Renal cortical epithelial cell (primary cell): ENCODE results near the gene DR1. TPM values are rescaled to one million over a fixed set of nuclear protein-coding genes. Genes with fewer than 3 reads are reported as not detected.
"Not testable (repeated sequence)": the region's sequence is repeated elsewhere in the genome, so short reads cannot be mapped to it uniquely, and the experiment has no call there.

Experiments used
- DNase-seq: peaks from one replicate; pipeline ENCODE4 v3.0.0-alpha.2; 2011; ENCODE audit warnings: low read depth
- total RNA-seq: library from RNA; depleted of rRNA; stranded (reverse); fragments of >200 nt; gene quantifications from 2 replicates; pipeline ENCODE4 v1.2.3, GENCODE V29; 2014

The DR1 gene
- total RNA-seq, 1 donor from 2014 or later = 46.6 TPM

- not testable (repeated sequence) for DNase-seq
Measured at GRCh38 chr1:93386268-93386667, 40.6 kb downstream of the DR1 start.

- DNase-seq = no peak
Measured at GRCh38 chr1:93394514-93394913, 48.8 kb downstream of the DR1 start.

- no peak for DNase-seq
Measured at GRCh38 chr1:93395195-93395594, 49.5 kb downstream of the DR1 start.

GRCh38 chr1:93399781-93400180 lies 54.1 kb downstream of the DR1 start:
- no peak for DNase-seq

- no peak for DNase-seq
Measured at GRCh38 chr1:93408203-93408602, 62.5 kb downstream of the DR1 start.

GRCh38 chr1:93411000-93411399 lies 65.3 kb downstream of the DR1 start:
- DNase-seq = no peak

GRCh38 chr1:93414749-93415148 lies 69.0 kb downstream of the DR1 start:
- no peak for DNase-seq

GRCh38 chr1:93415296-93415695 lies 69.6 kb downstream of the DR1 start:
- no peak for DNase-seq

GRCh38 chr1:93416183-93416582 lies 70.5 kb downstream of the DR1 start:
- DNase-seq = no peak

Other genes with a start within 250 kb of the DR1 start
- 103 and 134 TPM in 2 replicates for gene TMED5, start 165.5 kb upstream of the DR1 start, total RNA-seq
- gene CCDC18, start 165.2 kb upstream of the DR1 start, total RNA-seq = 9.7 and 10.2 TPM in 2 replicates
- gene FNBP1L, start 102.2 kb downstream of the DR1 start, total RNA-seq = 61.0 and 122 TPM in 2 replicates